ENCODE measurements around the gene TTL. TPM values are rescaled to one million over a fixed set of nuclear protein-coding genes. Genes with fewer than 3 reads are reported as not detected.
"Not testable (repeated sequence)": the region's sequence is repeated elsewhere in the genome, so short reads cannot be mapped to it uniquely, and the experiment has no call there.

Gene TTL
- 53.2 and 81.3 TPM in 2 replicates for total RNA-seq (ENCODE audit: low replicate concordance)

DNA sequence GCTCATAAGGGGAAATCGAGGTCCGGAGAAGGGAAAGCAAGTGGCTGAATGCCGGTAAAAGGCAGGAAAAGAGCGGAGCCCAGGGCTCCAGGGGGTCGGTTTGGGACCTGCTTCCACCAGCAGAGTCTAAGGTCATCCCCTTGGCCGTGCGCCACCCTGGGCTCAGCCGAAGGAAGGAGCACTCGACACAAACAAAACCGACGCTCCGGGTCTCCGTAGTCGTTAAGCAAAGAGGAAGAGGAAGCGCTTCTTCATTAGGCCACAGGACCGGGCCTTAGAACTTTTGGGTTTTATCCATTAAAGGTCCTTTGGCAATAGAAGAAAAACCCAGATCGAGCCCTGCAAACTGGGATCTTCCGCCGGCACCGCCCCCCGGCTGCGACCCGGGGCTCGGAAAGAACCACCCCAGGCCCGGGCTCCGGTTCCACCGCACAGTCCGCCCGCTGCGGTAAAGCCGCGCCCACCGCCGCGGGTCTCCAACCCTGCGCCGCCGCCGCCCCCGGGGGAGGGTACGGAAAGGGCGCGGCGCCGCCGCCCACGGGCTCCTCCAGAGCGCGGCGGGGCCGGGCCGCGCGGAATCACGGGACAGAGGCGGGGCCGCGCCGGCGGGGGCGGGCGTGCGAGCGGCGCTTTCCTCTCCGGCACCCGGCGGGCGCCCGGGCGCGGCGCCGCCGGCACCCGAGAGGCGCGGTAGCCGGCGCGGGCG, at the start of gene TTL:
TTL (plus strand) TSS at position 629 of the 706 bp plus-strand sequence. CDS start 189 bp downstream, outside the sequence.
- peak within 1 kb of the TSS; percentile 50 for H3K9ac ChIP-seq
- no peaks in the 10 kb centered on the region for H3K27me3 ChIP-seq
- H3K9me3 ChIP-seq (ENCODE audit: low read depth) = no peaks in the 10 kb centered on the region
- Mint-ChIP-seq H3K4me1 (peaks cover 16% of the 10 kb centered on the region), H3K27me3 (ENCODE audit: insufficient read depth, low read depth) (peaks cover 12% of the 10 kb centered on the region), H3K9me3 (no peaks in the 10 kb centered on the region), H3K27ac (peak within 1 kb of the TSS; percentile 91), H3K4me3 (peak within 1 kb of the TSS; percentile 98), H3K36me3 (peaks cover 22% of the 10 kb centered on the region)
- H3K4me1 ChIP-seq = peaks cover 10% of the 10 kb centered on the region
- H3K4me3 ChIP-seq = peak within 1 kb of the TSS; percentile 97
- H3K36me3 ChIP-seq = no peaks in the 10 kb centered on the region
- H3K27ac ChIP-seq = no peak within 1 kb of the TSS
- DNase-seq (ENCODE audit: low spot score) = peak; percentile 91
- peak within 1 kb of the TSS; percentile 95 for H3K4me2 ChIP-seq
- TF ChIP-seq, protein P1, sequence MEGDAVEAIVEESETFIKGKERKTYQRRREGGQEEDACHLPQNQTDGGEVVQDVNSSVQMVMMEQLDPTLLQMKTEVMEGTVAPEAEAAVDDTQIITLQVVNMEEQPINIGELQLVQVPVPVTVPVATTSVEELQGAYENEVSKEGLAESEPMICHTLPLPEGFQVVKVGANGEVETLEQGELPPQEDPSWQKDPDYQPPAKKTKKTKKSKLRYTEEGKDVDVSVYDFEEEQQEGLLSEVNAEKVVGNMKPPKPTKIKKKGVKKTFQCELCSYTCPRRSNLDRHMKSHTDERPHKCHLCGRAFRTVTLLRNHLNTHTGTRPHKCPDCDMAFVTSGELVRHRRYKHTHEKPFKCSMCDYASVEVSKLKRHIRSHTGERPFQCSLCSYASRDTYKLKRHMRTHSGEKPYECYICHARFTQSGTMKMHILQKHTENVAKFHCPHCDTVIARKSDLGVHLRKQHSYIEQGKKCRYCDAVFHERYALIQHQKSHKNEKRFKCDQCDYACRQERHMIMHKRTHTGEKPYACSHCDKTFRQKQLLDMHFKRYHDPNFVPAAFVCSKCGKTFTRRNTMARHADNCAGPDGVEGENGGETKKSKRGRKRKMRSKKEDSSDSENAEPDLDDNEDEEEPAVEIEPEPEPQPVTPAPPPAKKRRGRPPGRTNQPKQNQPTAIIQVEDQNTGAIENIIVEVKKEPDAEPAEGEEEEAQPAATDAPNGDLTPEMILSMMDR (IDR thresholded peaks at IDR 0.05) = no peak
- TF ChIP-seq EZH2 (IDR thresholded peaks at IDR 0.05) (no peak), EZH2phosphoT487 (IDR thresholded peaks at IDR 0.05) (no peak)
- H2AFZ ChIP-seq (replicated peaks) = peak within 1 kb of the TSS; percentile 96
- peaks cover 42% of the 10 kb centered on the region for H3K79me2 ChIP-seq (ENCODE audit: low read depth)
- H4K20me1 ChIP-seq (ENCODE audit: low read depth) = peaks cover 27% of the 10 kb centered on the region
- H3F3A ChIP-seq (ENCODE audit: low read depth) = peaks cover 21% of the 10 kb centered on the region

DNA sequence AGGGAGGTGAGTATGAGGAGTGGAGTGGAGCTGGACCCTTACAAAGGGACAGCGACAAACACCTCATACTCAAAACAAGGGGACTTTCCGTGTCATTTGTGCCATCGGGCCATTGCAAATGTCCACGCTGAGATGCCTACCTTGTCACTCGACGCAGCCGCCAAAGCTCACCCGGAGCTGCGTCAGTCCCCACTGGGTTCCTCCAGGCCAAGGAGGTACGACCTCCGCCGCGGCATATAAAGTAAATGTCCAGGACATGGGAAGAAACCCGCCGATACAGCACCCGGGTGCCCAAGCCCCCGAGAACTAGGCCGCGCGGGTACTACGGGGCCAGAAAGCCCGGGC, 49.6 kb upstream of the TTL start:
- not testable (repeated sequence) for H3K27ac Mint-ChIP-seq; H3K4me3 ChIP-seq; H3F3A ChIP-seq (ENCODE audit: low read depth); H3K4me1 ChIP-seq; H3K79me2 ChIP-seq (ENCODE audit: low read depth); H3K9me3 Mint-ChIP-seq; H2AFZ ChIP-seq (replicated peaks); H3K4me3 Mint-ChIP-seq; H3K4me2 ChIP-seq; H4K20me1 ChIP-seq (ENCODE audit: low read depth); H3K27me3 Mint-ChIP-seq (ENCODE audit: insufficient read depth, low read depth); H3K9ac ChIP-seq; H3K9me3 ChIP-seq (ENCODE audit: low read depth); H3K4me1 Mint-ChIP-seq; H3K27me3 ChIP-seq; H3K36me3 ChIP-seq; H3K27ac ChIP-seq; H3K36me3 Mint-ChIP-seq; DNase-seq (ENCODE audit: low spot score)

DNA sequence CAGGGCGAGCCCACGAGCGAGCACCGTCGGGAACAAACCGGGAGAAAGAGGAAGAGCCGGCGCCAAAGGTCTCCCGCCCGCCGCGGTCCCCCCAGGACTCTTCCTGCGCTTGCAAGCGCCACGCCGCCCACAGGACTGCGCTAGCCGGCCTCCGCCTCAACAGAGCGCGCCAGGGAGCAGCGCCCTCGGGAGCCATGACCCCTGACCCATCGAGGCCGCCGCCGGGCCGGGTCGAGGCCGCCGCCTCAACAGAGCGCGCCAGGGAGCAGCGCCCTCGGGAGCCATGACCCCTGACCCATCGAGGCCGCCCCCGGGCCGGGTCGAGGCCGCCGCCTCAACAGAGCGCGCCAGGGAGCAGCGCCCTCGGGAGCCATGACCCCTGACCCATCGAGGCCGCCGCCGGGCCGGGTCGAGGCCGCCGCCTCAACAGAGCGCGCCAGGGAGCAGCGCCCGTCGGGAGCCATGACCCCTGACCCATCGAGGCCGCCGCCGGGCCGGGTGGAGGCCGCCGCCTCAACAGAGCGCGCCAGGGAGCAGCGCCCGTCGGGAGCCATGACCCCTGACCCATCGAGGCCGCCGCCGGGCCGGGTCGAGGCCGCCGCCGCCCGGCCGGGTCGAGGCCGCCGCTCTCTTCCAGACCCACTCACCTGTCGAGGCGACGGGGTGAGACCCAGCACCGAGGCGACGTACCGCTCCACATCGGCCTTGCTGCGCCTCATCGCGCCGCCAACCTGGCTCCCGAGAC, 49.0 kb upstream of the TTL start:
- H3K4me1 ChIP-seq; H3K36me3 ChIP-seq; H3K27ac Mint-ChIP-seq; H3K27ac ChIP-seq; H2AFZ ChIP-seq (replicated peaks); H3K9me3 ChIP-seq (ENCODE audit: low read depth); H3K9ac ChIP-seq; DNase-seq (ENCODE audit: low spot score); H3K4me1 Mint-ChIP-seq; H3F3A ChIP-seq (ENCODE audit: low read depth); H3K36me3 Mint-ChIP-seq; H3K9me3 Mint-ChIP-seq; H3K79me2 ChIP-seq (ENCODE audit: low read depth); H4K20me1 ChIP-seq (ENCODE audit: low read depth); H3K27me3 Mint-ChIP-seq (ENCODE audit: insufficient read depth, low read depth); H3K27me3 ChIP-seq; H3K4me3 Mint-ChIP-seq: not testable (repeated sequence)
- Histone ChIP-seq H3K4me2 (peak overlapping the region; percentile 27), H3K4me3 (peak overlapping the region; percentile 31)

DNA sequence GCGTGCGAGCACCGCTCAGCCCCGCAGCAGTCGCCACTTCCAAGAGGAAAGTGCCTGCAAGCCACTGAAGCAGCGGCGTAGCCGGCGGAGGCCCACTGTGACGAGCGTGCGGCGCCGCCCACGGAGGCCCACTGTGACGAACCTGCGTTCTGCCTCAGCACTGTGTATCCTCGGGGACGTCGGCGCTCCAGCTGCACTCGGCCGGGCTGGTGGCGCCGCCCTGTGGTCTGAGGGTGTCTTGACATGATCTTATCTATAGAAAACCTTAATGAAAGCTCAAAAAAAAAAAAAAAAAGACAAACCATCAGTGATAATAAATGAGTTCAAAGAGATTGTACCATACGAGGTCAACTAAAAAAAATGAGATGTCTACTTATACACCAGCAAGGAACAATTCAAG, 48.5 kb upstream of the TTL start, which contains the start of gene RGPD8:
RGPD8 (minus strand) TSS at position 166 of the 400 bp plus-strand sequence. CDS start 192 bp downstream, outside the sequence.
- peak within 1 kb of the TSS; percentile 42 for H2AFZ ChIP-seq (replicated peaks)
- not testable (repeated sequence) for H3K9me3 Mint-ChIP-seq

More for the DNA sequence above, 48.5 kb upstream of the TTL start, which contains the start of gene RGPD8:
- H3K9me3 ChIP-seq (ENCODE audit: low read depth); H3K27ac ChIP-seq; H3K36me3 Mint-ChIP-seq; H3K27me3 Mint-ChIP-seq (ENCODE audit: insufficient read depth, low read depth); H3F3A ChIP-seq (ENCODE audit: low read depth); H3K4me1 Mint-ChIP-seq; H3K9ac ChIP-seq; H3K79me2 ChIP-seq (ENCODE audit: low read depth); H4K20me1 ChIP-seq (ENCODE audit: low read depth); H3K36me3 ChIP-seq; H3K4me1 ChIP-seq; H3K27me3 ChIP-seq: not testable (repeated sequence)
- peak within 1 kb of the TSS; percentile 27 for H3K4me2 ChIP-seq
- Mint-ChIP-seq H3K4me3 (peak within 1 kb of the TSS; percentile 59), H3K27ac (peak within 1 kb of the TSS; percentile 67)
- TF ChIP-seq, protein P1 (IDR thresholded peaks at IDR 0.05) = peak; percentile 62
- peak within 1 kb of the TSS; percentile 31 for H3K4me3 ChIP-seq
- peak; percentile 91 for DNase-seq (ENCODE audit: low spot score)
